IMR-90 (cell line): Measurements from ENCODE around the gene MACF1. TPM values are rescaled to one million over a fixed set of nuclear protein-coding genes. Genes with fewer than 3 reads are reported as not detected.

Source experiments
- ATAC-seq: fragments of 200-7000 bp; cut with Tn5 transposase; 2 replicates; pipeline ENCODE4 v1.9.1; 2020; ENCODE audit warnings: low read depth, mild to moderate bottlenecking, moderate library complexity
- BruUV-seq: library from RNA; stranded (reverse); fragments of 400-500 nt; replicated peaks from 2 replicates; lab custom pipeline; 2021; lab: Mats Ljungman, UMichigan
- CTCF ChIA-PET: fragments of 300-600 bp; formaldehyde crosslinking; extraction: SDS; loops from one replicate; lab custom pipeline; 2021; ENCODE audit warnings: antibody characterized with exemption; lab: Yijun Ruan, JAX
- POLR2A ChIA-PET: fragments of 300-600 bp; sonication (Branson Sonifier 250); formaldehyde crosslinking; loops from one replicate; lab custom pipeline; 2022; ENCODE audit warnings: antibody characterized with exemption; ENCODE audit not compliant: unreplicated experiment; lab: Charles Lee
- DNase-seq: peaks from one replicate; pipeline ENCODE4 v3.0.0; 2013
- H2AFZ ChIP-seq: replicated peaks from 2 replicates; pipeline ENCODE3; 2013; ENCODE audit warnings: low read length, mild to moderate bottlenecking; ENCODE audit not compliant: poor library complexity
- H2AK5ac ChIP-seq: 2 replicates; pipeline ENCODE4 v1.6.1; 2013; ENCODE audit warnings: low read depth, low read length, inconsistent platforms
- H2AK9ac ChIP-seq: replicated peaks from 2 replicates; pipeline ENCODE3; 2013; ENCODE audit warnings: mild to moderate bottlenecking, low read depth, low read length, moderate library complexity; ENCODE audit not compliant: poor library complexity
- H2BK120ac ChIP-seq: 2 replicates; pipeline ENCODE4 v1.6.1; 2013; ENCODE audit warnings: low read depth, low read length, inconsistent platforms
- H2BK15ac ChIP-seq: 3 replicates; pipeline ENCODE4 v1.6.1; 2013; ENCODE audit warnings: low read depth, low read length, inconsistent platforms
- H2BK20ac ChIP-seq: 2 replicates; pipeline ENCODE4 v1.6.1; 2013; ENCODE audit warnings: low read depth, mild to moderate bottlenecking, inconsistent platforms, low read length, moderate library complexity
- H2BK5ac ChIP-seq: 2 replicates; pipeline ENCODE4 v1.6.1; 2013; ENCODE audit warnings: mild to moderate bottlenecking, low read depth, low read length, inconsistent platforms; ENCODE audit not compliant: poor library complexity, severe bottlenecking
- H3K14ac ChIP-seq: replicated peaks from 2 replicates; pipeline ENCODE4 v1.6.1; 2013; ENCODE audit warnings: low read depth, low read length, inconsistent platforms
- H3K18ac ChIP-seq: 2 replicates; pipeline ENCODE4 v1.6.1; 2013; ENCODE audit warnings: low read depth, low read length, control low read depth
- H3K23ac ChIP-seq: 2 replicates; pipeline ENCODE4 v1.6.1; 2013; ENCODE audit warnings: low read depth, low read length, inconsistent platforms
- H3K27ac ChIP-seq: 2 replicates; pipeline ENCODE4 v1.5.1; 2013; ENCODE audit warnings: mild to moderate bottlenecking, control low read depth, low read length; ENCODE audit not compliant: insufficient read depth
- H3K27me3 ChIP-seq: 2 replicates; pipeline ENCODE4 v1.6.1; 2013; ENCODE audit warnings: low read length; ENCODE audit not compliant: control insufficient read depth, insufficient read depth
- H3K36me3 ChIP-seq: 2 replicates; pipeline ENCODE4 v1.6.1; 2013; ENCODE audit warnings: low read length, mixed read lengths; ENCODE audit not compliant: control insufficient read depth, insufficient read depth
- H3K4ac ChIP-seq: 2 replicates; pipeline ENCODE4 v1.6.1; 2013; ENCODE audit warnings: low read depth, low read length, inconsistent platforms
- H3K4me1 ChIP-seq: 2 replicates; pipeline ENCODE4 v1.6.1; 2013; ENCODE audit warnings: low read length, mixed read lengths; ENCODE audit not compliant: control insufficient read depth, insufficient read depth
- H3K4me2 ChIP-seq: 2 replicates; pipeline ENCODE4 v1.6.1; 2013; ENCODE audit warnings: low read depth, mild to moderate bottlenecking, control low read depth, low read length, moderate library complexity
- H3K4me3 ChIP-seq: 2 replicates; pipeline ENCODE4 v1.5.1; 2013; ENCODE audit warnings: low read depth, mild to moderate bottlenecking, control low read depth, low read length, moderate library complexity; ENCODE audit not compliant: insufficient read depth
- H3K56ac ChIP-seq: 2 replicates; pipeline ENCODE4 v1.6.1; 2013; ENCODE audit warnings: low read length, inconsistent platforms; ENCODE audit not compliant: insufficient read depth; ENCODE audit errors: extremely low read depth
- H3K79me1 ChIP-seq, 2 experiments: 2 replicates each; pipeline ENCODE4 v1.6.1; 2013; ENCODE audit warnings: low read length in 2 of 2, inconsistent platforms in 1 of 2, low read depth in 1 of 2
- H3K9ac ChIP-seq: 2 replicates; pipeline ENCODE4 v1.6.1; 2013; ENCODE audit warnings: low read depth, low read length, control low read depth
- H3K9me1 ChIP-seq: 2 replicates; pipeline ENCODE4 v1.6.1; 2013; ENCODE audit warnings: low read length, inconsistent platforms; ENCODE audit not compliant: insufficient read depth
- H3K9me3 ChIP-seq: 2 replicates; pipeline ENCODE4 v1.6.1; 2013; ENCODE audit warnings: low read length; ENCODE audit not compliant: control insufficient read depth, insufficient read depth
- H4K20me1 ChIP-seq: 2 replicates; pipeline ENCODE4 v1.6.1; 2013; ENCODE audit warnings: low read length, inconsistent platforms; ENCODE audit not compliant: insufficient read depth
- H4K5ac ChIP-seq: 2 replicates; pipeline ENCODE4 v1.6.1; 2013; ENCODE audit warnings: mild to moderate bottlenecking, low read depth, low read length, control low read depth
- H4K8ac ChIP-seq, 2 experiments: 2 replicates each; pipeline ENCODE4 v1.6.1; 2013; ENCODE audit warnings: low read depth in 2 of 2, low read length in 2 of 2, control low read depth in 1 of 2, inconsistent platforms in 1 of 2
- H4K91ac ChIP-seq: 2 replicates; pipeline ENCODE4 v1.6.1; 2013; ENCODE audit warnings: low read depth, low read length, inconsistent platforms; ENCODE audit not compliant: insufficient read depth
- BHLHE40 ChIP-seq: fragments of 150-350 bp; IDR thresholded peaks from 2 replicates; pipeline ENCODE4 v1.6.1; 2016; ENCODE audit warnings: mild to moderate bottlenecking, low read depth, low read length
- MAZ ChIP-seq: IDR thresholded peaks from 2 replicates; pipeline ENCODE4 v1.6.1; 2012; ENCODE audit warnings: low read depth, mild to moderate bottlenecking, low read length, improper control_type of control experiment, moderate library complexity, borderline replicate concordance
- MXI1 ChIP-seq: IDR thresholded peaks from 2 replicates; pipeline ENCODE4 v1.6.1; 2012; ENCODE audit warnings: low read depth, mild to moderate bottlenecking, low read length, moderate library complexity, borderline replicate concordance
- WGBS, 2 experiments: methylation state at CpG; one replicate each; pipeline versions ENCODE4 v1.1.5 to v1.1.7; 2013; ENCODE audit warnings: missing lambda C conversion rate in 2 of 2; ENCODE audit not compliant: insufficient read length in 1 of 2; ENCODE audit errors: extremely low coverage in 2 of 2; 5-methylcytosine and 5-hydroxymethylcytosine counted together
- dilution Hi-C: fragments of 300-500 bp; cut with HindIII; formaldehyde crosslinking; loops from one replicate; pipeline ENCODE4 v1.14.3; 2018; ENCODE audit warnings: low sequenced_read_pairs; ENCODE audit not compliant: unreplicated experiment
- in situ Hi-C: fragments of 300-500 bp; cut with MboI; formaldehyde crosslinking; loops from 3 replicates; pipeline ENCODE4 v1.14.3; 2019; ENCODE audit warnings: low sequenced_read_pairs, inconsistent platforms, mixed read lengths
- intact Hi-C: fragments of 100-400 bp; cut with micrococcal nuclease; formaldehyde crosslinking; loops from 2 replicates; pipeline ENCODE4 v1.10.0; 2022
- polyA plus RNA-seq, 3 experiments: library from polyadenylated mRNA; depleted of rRNA; stranded (reverse); fragments of >200 nt; gene quantifications; 2 replicates each; pipeline ENCODE4 v1.2.3, GENCODE V29; 2012; ENCODE audit warnings: low replicate concordance in 1 of 3
- total RNA-seq: library from RNA; depleted of rRNA; stranded (reverse); fragments of >200 nt; gene quantifications from 2 replicates; pipeline ENCODE4 v1.2.3, GENCODE V29; 2012
- TF ChIP-seq, protein P1 (sequence below): fragments of 150-350 bp; IDR thresholded peaks from 2 replicates; pipeline ENCODE4 v1.6.1; 2017; ENCODE audit warnings: mild to moderate bottlenecking, antibody characterized with exemption, low read length, low read depth

MACF1 gene
- total and polyA plus RNA-seq, 2 of the 4 experiments (the other 2 are of a cell fraction): 67.6 to 369 TPM

DNA sequence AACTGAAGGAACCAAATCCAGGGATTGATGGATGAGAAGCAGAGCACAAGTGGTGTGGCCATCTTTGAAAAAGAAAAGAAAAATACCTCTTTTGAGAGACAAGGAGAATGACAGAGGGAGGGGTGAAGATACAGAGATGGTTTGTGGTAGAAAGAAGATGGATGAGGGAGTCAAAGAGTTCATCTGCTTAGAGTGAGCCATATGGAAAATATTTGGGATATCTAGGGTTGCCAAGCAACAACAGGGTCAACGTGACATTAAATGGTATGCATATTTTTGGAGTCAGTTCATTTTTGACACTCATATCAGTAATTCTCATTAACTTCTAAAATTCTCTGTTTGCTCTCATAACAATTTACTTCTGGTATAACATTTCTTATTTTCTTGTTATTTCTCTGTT is 50.7 kb downstream of the MACF1 start:
- TF ChIP-seq BHLHE40 (no peak), MAZ (no peak), MXI1 (no peak)
- TF ChIP-seq, protein P1, sequence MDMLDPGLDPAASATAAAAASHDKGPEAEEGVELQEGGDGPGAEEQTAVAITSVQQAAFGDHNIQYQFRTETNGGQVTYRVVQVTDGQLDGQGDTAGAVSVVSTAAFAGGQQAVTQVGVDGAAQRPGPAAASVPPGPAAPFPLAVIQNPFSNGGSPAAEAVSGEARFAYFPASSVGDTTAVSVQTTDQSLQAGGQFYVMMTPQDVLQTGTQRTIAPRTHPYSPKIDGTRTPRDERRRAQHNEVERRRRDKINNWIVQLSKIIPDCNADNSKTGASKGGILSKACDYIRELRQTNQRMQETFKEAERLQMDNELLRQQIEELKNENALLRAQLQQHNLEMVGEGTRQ: no peak
- H2BK120ac ChIP-seq: no peak overlapping the region
- peaks cover 26% of the 10 kb centered on the region for H3K36me3 ChIP-seq
- H3K4ac ChIP-seq: peak overlapping the region; percentile 43; the same call in 1 of the 2 replicates
- H4K91ac ChIP-seq: no peak overlapping the region; the same call in 1 of the 2 replicates
- H2AFZ ChIP-seq: no peak overlapping the region
- H3K9me3 ChIP-seq: no peaks in the 10 kb centered on the region
- CTCF ChIA-PET: interaction anchor here (0.7 to 1.0 kb wide), 2 partner anchors 10 to 63 kb away, joined by 3 to 4 read pairs; no protein-coding TSS in a partner anchor
- BruUV-seq: no TSS peak
- no peak overlapping the region for H3K23ac ChIP-seq
- peaks cover 60% of the 10 kb centered on the region for H4K20me1 ChIP-seq
- in situ Hi-C loops (loop anchor here (5.0 kb wide), 1 partner anchor 58 kb away; no protein-coding TSS in a partner anchor), dilution Hi-C loops (no loop called here), intact Hi-C loops (loop anchor here (10.0 kb wide), 1 partner anchor 120 kb away; no protein-coding TSS in a partner anchor)
- H3K56ac ChIP-seq: no peak overlapping the region
- H3K27me3 ChIP-seq: no peaks in the 10 kb centered on the region
- peaks cover 10% of the 10 kb centered on the region for H3K4me1 ChIP-seq
- peak overlapping the region; percentile 55; the same call in 1 of the 2 replicates for H2AK5ac ChIP-seq
- DNase-seq: peak; percentile 39
- H3K14ac ChIP-seq: no peak overlapping the region
- no peak overlapping the region for H3K27ac ChIP-seq
- H3K9ac ChIP-seq: peak overlapping the region; percentile 28; the same call in 1 of the 2 replicates
- no CpG with 5 or more reads among the region's 1 CpG for WGBS, 2 experiments
- peak overlapping the region; percentile 5; the same call in 1 of the 3 replicates for H2BK15ac ChIP-seq
- H3K18ac ChIP-seq: peak overlapping the region; percentile 67; the same call in 1 of the 2 replicates
- H4K8ac ChIP-seq: 0 out of 4 replicates have a peak overlapping the region, but pooled peaks of 1 of the 2 experiments have one; percentile 7
- H3K4me3 ChIP-seq: no peak overlapping the region
- H4K5ac ChIP-seq: no peak overlapping the region
- peaks cover 38 to 77% of the 10 kb centered on the region in 2 experiments for H3K79me1 ChIP-seq
- H3K4me2 ChIP-seq: peak overlapping the region; percentile 58
- no peak overlapping the region for H2AK9ac ChIP-seq
- ATAC-seq: peak; percentile 51
- POLR2A ChIA-PET: no interaction called here
- peaks cover 20% of the 10 kb centered on the region for H3K9me1 ChIP-seq
- H2BK5ac ChIP-seq: no peak overlapping the region
- H2BK20ac ChIP-seq: no peak overlapping the region
